ENCODE data around the gene MAP6.
A peak's percentile ranks its signal among the peaks of the same experiment; 100 is the strongest.

The MAP6 gene

DNA sequence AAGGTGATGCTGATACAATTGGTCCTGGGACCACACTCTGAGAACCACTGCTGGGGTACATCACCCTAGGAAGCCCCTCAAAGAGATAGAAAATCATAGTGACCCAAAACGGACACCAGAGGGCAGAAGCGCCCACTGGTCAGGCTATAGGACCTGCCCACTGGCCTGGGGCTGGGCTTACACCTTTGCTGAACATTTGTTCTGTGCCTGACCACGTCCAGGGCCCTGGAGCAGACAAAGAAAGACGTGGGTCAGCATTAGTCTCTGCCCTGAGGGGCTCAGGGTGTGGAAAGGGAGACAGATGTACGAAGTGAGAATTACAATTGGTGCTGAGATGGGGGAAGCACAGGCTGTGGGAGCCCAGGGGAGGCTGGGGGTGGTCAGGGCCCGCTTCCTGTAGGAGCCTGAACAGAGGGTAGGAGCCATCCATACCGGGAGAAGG lies 121.2 kb downstream of the MAP6 start:
- H3K27ac ChIP-seq (ENCODE audit: low read depth, low read length): no peak overlapping the region
- H3K9me3 ChIP-seq (ENCODE audit: control insufficient read depth in 1 of 2, low read length in 2 of 2): no peaks in the 10 kb centered on the region
- H3K4me3 ChIP-seq (ENCODE audit: low read depth in 1 of 2, low read length in 2 of 2): no peak overlapping the region
- no peaks in the 10 kb centered on the region for H3K36me3 ChIP-seq (ENCODE audit: control insufficient read depth in 1 of 2, insufficient read depth in 2 of 2, low read length in 2 of 2)
- peaks cover 0 to 3% of the 10 kb centered on the region in 2 donors for H3K4me1 ChIP-seq (ENCODE audit: control insufficient read depth in 1 of 2, insufficient read depth in 2 of 2, low read length in 2 of 2)
- H3K9ac ChIP-seq (ENCODE audit: low read depth in 1 of 2, low read length in 2 of 2): peak overlapping the region in 1 of 2 donors; percentile 32
- H3K27me3 ChIP-seq (ENCODE audit: control insufficient read depth in 1 of 2, insufficient read depth in 2 of 2, low read length in 2 of 2): peaks cover 0 to 5% of the 10 kb centered on the region in 2 donors

DNA sequence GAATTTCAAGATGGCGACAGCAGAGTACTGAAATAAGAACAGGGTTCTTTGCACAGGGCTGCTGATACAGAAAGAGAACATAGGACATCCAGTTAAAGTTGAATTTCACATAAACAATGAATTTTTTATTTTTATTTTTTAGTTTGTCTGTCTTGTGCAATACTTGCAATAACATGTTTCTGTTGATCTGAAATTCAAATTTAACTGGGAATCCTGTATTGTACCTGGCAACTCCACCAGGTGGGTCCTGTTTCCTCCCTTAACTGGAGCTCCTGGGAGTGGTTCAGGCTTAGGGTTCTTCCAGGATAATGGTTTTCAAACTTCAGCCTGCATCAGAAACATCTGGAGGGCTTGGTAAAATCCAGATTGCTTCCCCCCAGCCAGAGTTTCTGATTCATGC lies 121.7 kb downstream of the MAP6 start:
- H3K9ac ChIP-seq (ENCODE audit: low read depth in 1 of 2, low read length in 2 of 2): no peak overlapping the region
- H3K4me3 ChIP-seq (ENCODE audit: low read depth in 1 of 2, low read length in 2 of 2): no peak overlapping the region
- H3K27me3 ChIP-seq (ENCODE audit: control insufficient read depth in 1 of 2, insufficient read depth in 2 of 2, low read length in 2 of 2): peaks cover 0 to 5% of the 10 kb centered on the region in 2 donors
- H3K9me3 ChIP-seq (ENCODE audit: control insufficient read depth in 1 of 2, low read length in 2 of 2): no peaks in the 10 kb centered on the region
- peaks cover 0 to 3% of the 10 kb centered on the region in 2 donors for H3K4me1 ChIP-seq (ENCODE audit: control insufficient read depth in 1 of 2, insufficient read depth in 2 of 2, low read length in 2 of 2)
- H3K27ac ChIP-seq (ENCODE audit: low read depth, low read length): no peak overlapping the region
- H3K36me3 ChIP-seq (ENCODE audit: control insufficient read depth in 1 of 2, insufficient read depth in 2 of 2, low read length in 2 of 2): no peaks in the 10 kb centered on the region

DNA sequence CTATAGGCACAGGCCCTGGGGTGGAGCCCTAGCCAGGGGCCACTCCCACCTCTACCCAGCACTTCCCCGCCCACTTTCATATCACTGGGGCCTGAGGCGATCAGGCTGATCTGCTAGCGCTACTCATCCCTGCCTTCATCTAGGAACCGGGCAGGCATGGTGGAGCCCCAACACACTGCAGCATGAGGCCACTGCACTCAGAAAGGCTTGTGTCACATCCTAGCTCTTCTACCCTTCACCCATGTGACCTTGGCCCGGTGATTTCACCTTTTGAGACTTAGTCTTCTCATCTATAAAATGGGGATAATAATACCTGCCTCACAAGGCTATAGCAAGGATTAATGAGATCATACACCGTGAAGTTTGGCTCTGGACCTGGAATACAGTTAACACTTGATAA lies 125.0 kb downstream of the MAP6 start:
- no peak overlapping the region for H3K27ac ChIP-seq (ENCODE audit: low read depth, low read length)

GRCh38 chr11:75542088-75542438 lies 126.8 kb downstream of the MAP6 start:
- Histone ChIP-seq H3K27ac (ENCODE audit: low read depth, low read length) (no peak overlapping the region), H3K9me3 (ENCODE audit: control insufficient read depth in 1 of 2, low read length in 2 of 2) (no peaks in the 10 kb centered on the region), H3K4me3 (ENCODE audit: low read depth in 1 of 2, low read length in 2 of 2) (no peak overlapping the region), H3K36me3 (ENCODE audit: control insufficient read depth in 1 of 2, insufficient read depth in 2 of 2, low read length in 2 of 2) (no peaks in the 10 kb centered on the region), H3K9ac (ENCODE audit: low read depth in 1 of 2, low read length in 2 of 2) (no peak overlapping the region), H3K4me1 (ENCODE audit: control insufficient read depth in 1 of 2, insufficient read depth in 2 of 2, low read length in 2 of 2) (no peaks in the 10 kb centered on the region), H3K27me3 (ENCODE audit: control insufficient read depth in 1 of 2, insufficient read depth in 2 of 2, low read length in 2 of 2) (peaks cover 0 to 5% of the 10 kb centered on the region in 2 donors)

More for the DNA sequence above, 125.0 kb downstream of the MAP6 start:
- peaks cover 0 to 5% of the 10 kb centered on the region in 2 donors for H3K27me3 ChIP-seq (ENCODE audit: control insufficient read depth in 1 of 2, insufficient read depth in 2 of 2, low read length in 2 of 2)
- no peak overlapping the region for H3K4me3 ChIP-seq (ENCODE audit: low read depth in 1 of 2, low read length in 2 of 2)
- H3K9ac ChIP-seq (ENCODE audit: low read depth in 1 of 2, low read length in 2 of 2): no peak overlapping the region
- H3K36me3 ChIP-seq (ENCODE audit: control insufficient read depth in 1 of 2, insufficient read depth in 2 of 2, low read length in 2 of 2): no peaks in the 10 kb centered on the region
- H3K9me3 ChIP-seq (ENCODE audit: control insufficient read depth in 1 of 2, low read length in 2 of 2): no peaks in the 10 kb centered on the region
- peaks cover 0 to 3% of the 10 kb centered on the region in 2 donors for H3K4me1 ChIP-seq (ENCODE audit: control insufficient read depth in 1 of 2, insufficient read depth in 2 of 2, low read length in 2 of 2)

- Histone ChIP-seq H3K4me3 (ENCODE audit: low read depth in 1 of 2, low read length in 2 of 2) (no peak overlapping the region), H3K27ac (ENCODE audit: low read depth, low read length) (no peak overlapping the region), H3K36me3 (ENCODE audit: control insufficient read depth in 1 of 2, insufficient read depth in 2 of 2, low read length in 2 of 2) (no peaks in the 10 kb centered on the region), H3K4me1 (ENCODE audit: control insufficient read depth in 1 of 2, insufficient read depth in 2 of 2, low read length in 2 of 2) (no peaks in the 10 kb centered on the region), H3K9ac (ENCODE audit: low read depth in 1 of 2, low read length in 2 of 2) (no peak overlapping the region), H3K27me3 (ENCODE audit: control insufficient read depth in 1 of 2, insufficient read depth in 2 of 2, low read length in 2 of 2) (peaks cover 0 to 5% of the 10 kb centered on the region in 2 donors), H3K9me3 (ENCODE audit: control insufficient read depth in 1 of 2, low read length in 2 of 2) (no peaks in the 10 kb centered on the region)
Measured at GRCh38 chr11:75541193-75542087, 127.4 kb downstream of the MAP6 start.

- no peaks in the 10 kb centered on the region for H3K9me3 ChIP-seq (ENCODE audit: control insufficient read depth in 1 of 2, low read length in 2 of 2)
- no peaks in the 10 kb centered on the region for H3K27me3 ChIP-seq (ENCODE audit: control insufficient read depth in 1 of 2, insufficient read depth in 2 of 2, low read length in 2 of 2)
- no peak overlapping the region for H3K9ac ChIP-seq (ENCODE audit: low read depth in 1 of 2, low read length in 2 of 2)
- no peak overlapping the region for H3K27ac ChIP-seq (ENCODE audit: low read depth, low read length)
- H3K36me3 ChIP-seq (ENCODE audit: control insufficient read depth in 1 of 2, insufficient read depth in 2 of 2, low read length in 2 of 2): no peaks in the 10 kb centered on the region
- H3K4me1 ChIP-seq (ENCODE audit: control insufficient read depth in 1 of 2, insufficient read depth in 2 of 2, low read length in 2 of 2): peaks cover 0 to under 1% of the 10 kb centered on the region in 2 donors
- H3K4me3 ChIP-seq (ENCODE audit: low read depth in 1 of 2, low read length in 2 of 2): no peak overlapping the region
Measured at GRCh38 chr11:75539459-75540334, 129.1 kb downstream of the MAP6 start.

DNA sequence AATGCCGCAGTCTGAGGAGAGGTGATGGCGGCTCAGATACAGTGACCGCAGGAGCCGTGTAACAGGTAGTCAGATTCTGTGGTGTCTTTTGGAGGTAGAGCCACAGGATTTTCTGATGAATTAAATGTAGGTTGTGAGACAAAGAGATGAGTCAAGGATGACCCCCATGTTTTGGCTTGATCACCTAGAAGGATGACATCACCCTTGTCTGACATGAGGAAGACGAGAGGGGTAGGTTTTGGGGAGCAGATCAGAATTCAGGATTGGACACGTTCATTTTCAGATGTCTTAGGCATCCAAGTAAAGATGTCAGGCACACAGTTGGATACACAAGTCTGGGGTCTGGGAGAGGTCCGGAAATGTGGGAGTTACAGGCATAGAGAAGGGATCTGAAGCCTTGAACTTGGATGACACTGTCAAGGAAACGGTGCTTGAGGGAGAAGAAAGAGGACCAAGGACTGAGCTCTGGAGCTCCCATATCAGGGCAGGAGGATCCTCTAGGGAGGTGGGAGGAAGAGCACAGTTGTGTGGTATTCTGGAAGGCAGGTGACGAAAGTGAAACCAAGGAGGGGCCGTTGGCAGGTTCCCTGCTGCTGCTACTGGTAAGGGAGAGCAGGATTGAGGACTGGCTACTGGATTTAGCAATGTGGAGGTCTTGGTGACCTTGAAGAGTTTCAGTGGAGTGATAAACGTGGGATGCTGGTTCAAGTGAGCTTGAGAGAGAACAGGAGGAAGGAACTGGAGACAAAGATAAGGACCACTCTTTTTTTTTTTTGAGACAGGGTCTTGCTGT lies 130.5 kb downstream of the MAP6 start:
- Histone ChIP-seq H3K4me3 (ENCODE audit: low read depth in 1 of 2, low read length in 2 of 2) (no peak overlapping the region), H3K9me3 (ENCODE audit: control insufficient read depth in 1 of 2, low read length in 2 of 2) (no peaks in the 10 kb centered on the region), H3K9ac (ENCODE audit: low read depth in 1 of 2, low read length in 2 of 2) (no peak overlapping the region), H3K27me3 (ENCODE audit: control insufficient read depth in 1 of 2, insufficient read depth in 2 of 2, low read length in 2 of 2) (no peaks in the 10 kb centered on the region), H3K36me3 (ENCODE audit: control insufficient read depth in 1 of 2, insufficient read depth in 2 of 2, low read length in 2 of 2) (no peaks in the 10 kb centered on the region), H3K4me1 (ENCODE audit: control insufficient read depth in 1 of 2, insufficient read depth in 2 of 2, low read length in 2 of 2) (peaks cover 4 to 6% of the 10 kb centered on the region in 2 donors), H3K27ac (ENCODE audit: low read depth, low read length) (no peak overlapping the region)

GRCh38 chr11:75537740-75538139 lies 131.1 kb downstream of the MAP6 start:
- no peak overlapping the region for H3K4me3 ChIP-seq (ENCODE audit: low read depth in 1 of 2, low read length in 2 of 2)
- peaks cover 4 to 6% of the 10 kb centered on the region in 2 donors for H3K4me1 ChIP-seq (ENCODE audit: control insufficient read depth in 1 of 2, insufficient read depth in 2 of 2, low read length in 2 of 2)
- H3K36me3 ChIP-seq (ENCODE audit: control insufficient read depth in 1 of 2, insufficient read depth in 2 of 2, low read length in 2 of 2): no peaks in the 10 kb centered on the region
- H3K27ac ChIP-seq (ENCODE audit: low read depth, low read length): no peak overlapping the region
- no peaks in the 10 kb centered on the region for H3K27me3 ChIP-seq (ENCODE audit: control insufficient read depth in 1 of 2, insufficient read depth in 2 of 2, low read length in 2 of 2)
- no peaks in the 10 kb centered on the region for H3K9me3 ChIP-seq (ENCODE audit: control insufficient read depth in 1 of 2, low read length in 2 of 2)
- H3K9ac ChIP-seq (ENCODE audit: low read depth in 1 of 2, low read length in 2 of 2): no peak overlapping the region
